CD14-positive monocyte (primary cell): ENCODE data around the gene FOXK2. TPM values are rescaled to one million over a fixed set of nuclear protein-coding genes. Genes with fewer than 3 reads are reported as not detected.

ENCODE experiments used
- DNase-seq, 3 donors: peaks; one replicate each; pipeline ENCODE4 v3.0.0-alpha.2; 2011 to 2022
- H2AFZ ChIP-seq: 2 replicates; pipeline ENCODE4 v1.6.0; 2012; ENCODE audit warnings: mild to moderate bottlenecking, low read depth, low read length, inconsistent platforms; ENCODE audit not compliant: insufficient read depth, poor library complexity, severe bottlenecking
- H3K27ac ChIP-seq, 2 donors: 1 replicate in 1 of 2; 2 replicates in 1 of 2; pipeline ENCODE4 v1.5.1; 2012 to 2013; ENCODE audit warnings: low read length in 2 of 2, control low read depth in 1 of 2, inconsistent platforms in 1 of 2, low read depth in 1 of 2, mild to moderate bottlenecking in 1 of 2
- H3K27me3 ChIP-seq, 2 donors: one replicate each; pipeline versions ENCODE4 v1.6.0 to v1.6.1; 2011 to 2013; ENCODE audit warnings: low read length in 2 of 2; ENCODE audit not compliant: control insufficient read depth in 2 of 2, insufficient read depth in 2 of 2
- H3K36me3 ChIP-seq, 2 donors: replicated peaks in 1 of 2; 1 replicate in 1 of 2; 2 replicates in 1 of 2; pipeline versions ENCODE4 v1.5.1 to v1.6.1; 2012 to 2013; ENCODE audit warnings: low read length in 2 of 2, control low read depth in 1 of 2, inconsistent platforms in 1 of 2, mild to moderate bottlenecking in 1 of 2; ENCODE audit not compliant: insufficient read depth in 2 of 2, control insufficient read depth in 1 of 2
- H3K4me1 ChIP-seq, 2 donors: 1 replicate in 1 of 2; 2 replicates in 1 of 2; pipeline versions ENCODE4 v1.5.1 to v1.6.1; 2012 to 2013; ENCODE audit warnings: low read length in 2 of 2, control low read depth in 1 of 2, inconsistent platforms in 1 of 2, mild to moderate bottlenecking in 1 of 2, moderate library complexity in 1 of 2; ENCODE audit not compliant: insufficient read depth in 2 of 2, control insufficient read depth in 1 of 2
- H3K4me2 ChIP-seq: replicated peaks from 2 replicates; pipeline ENCODE3; 2012; ENCODE audit warnings: low read length, moderate library complexity, mild to moderate bottlenecking; ENCODE audit not compliant: poor library complexity, severe bottlenecking; ENCODE audit errors: extremely low read depth
- H3K4me3 ChIP-seq, 3 experiments: fragments of 200-600 bp in 1 of 3; sonication (generic) in 1 of 3; replicated peaks in 1 of 3; 1 replicate in 2 of 3; 2 replicates in 1 of 3; pipeline ENCODE4 v1.5.1; 2011 to 2013; ENCODE audit warnings: low read length in 3 of 3, mild to moderate bottlenecking in 3 of 3, control low read depth in 2 of 3, low read depth in 2 of 3, inconsistent platforms in 1 of 3, moderate library complexity in 1 of 3
- H3K79me2 ChIP-seq: 2 replicates; pipeline ENCODE4 v1.6.0; 2012; ENCODE audit warnings: mild to moderate bottlenecking, control low read depth, inconsistent platforms, low read length, moderate library complexity; ENCODE audit not compliant: insufficient read depth
- H3K9ac ChIP-seq: 2 replicates; pipeline ENCODE4 v1.6.0; 2017; ENCODE audit warnings: low read length, mild to moderate bottlenecking; ENCODE audit not compliant: insufficient read depth, poor library complexity, severe bottlenecking
- H3K9me3 ChIP-seq, 2 donors: replicated peaks in 1 of 2; 1 replicate in 1 of 2; 2 replicates in 1 of 2; pipeline versions ENCODE4 v1.5.1 to v1.6.1; 2012 to 2013; ENCODE audit warnings: low read length in 2 of 2, control low read depth in 1 of 2; ENCODE audit not compliant: control insufficient read depth in 1 of 2, insufficient read depth in 1 of 2
- H4K20me1 ChIP-seq: 2 replicates; pipeline ENCODE4 v1.6.0; 2012; ENCODE audit warnings: mild to moderate bottlenecking, low read length, control low read depth, moderate library complexity; ENCODE audit not compliant: insufficient read depth
- H3K27ac Mint-ChIP-seq, 7 donors: one replicate each; pipeline ENCODE4 v1.8.0; 2020; ENCODE audit warnings: mild to moderate bottlenecking in 7 of 7, mixed read lengths in 7 of 7, moderate library complexity in 6 of 7, inconsistent platforms in 2 of 7
- H3K27me3 Mint-ChIP-seq, 3 donors: one replicate each; pipeline ENCODE4 v1.8.0; 2021 to 2022; ENCODE audit warnings: low read depth in 3 of 3, mild to moderate bottlenecking in 3 of 3, mixed read lengths in 3 of 3, moderate library complexity in 3 of 3, inconsistent platforms in 1 of 3
- H3K36me3 Mint-ChIP-seq, 2 donors: one replicate each; pipeline ENCODE4 v1.8.0; 2020; ENCODE audit warnings: mixed read lengths in 2 of 2, inconsistent platforms in 1 of 2, mild to moderate bottlenecking in 1 of 2
- H3K4me1 Mint-ChIP-seq: one replicate; pipeline ENCODE4 v1.8.0; 2020; ENCODE audit warnings: mild to moderate bottlenecking, mixed read lengths
- H3K4me3 Mint-ChIP-seq, 2 donors: one replicate each; pipeline ENCODE4 v1.8.0; 2020; ENCODE audit warnings: mild to moderate bottlenecking in 2 of 2, mixed read lengths in 2 of 2, moderate library complexity in 1 of 2
- H3K9me3 Mint-ChIP-seq, 7 donors: one replicate each; pipeline ENCODE4 v1.8.0; 2020 to 2022; ENCODE audit warnings: mixed read lengths in 7 of 7, mild to moderate bottlenecking in 6 of 7, moderate library complexity in 6 of 7, inconsistent platforms in 2 of 7
- WGBS: methylation state at CpG from one replicate; pipeline ENCODE4 v1.1.5; 2013; ENCODE audit warnings: missing lambda C conversion rate; ENCODE audit not compliant: insufficient coverage; 5-methylcytosine and 5-hydroxymethylcytosine counted together
- intact Hi-C, 2 donors: fragments of 100-400 bp; cut with micrococcal nuclease; formaldehyde crosslinking; loops; one replicate each; pipeline versions ENCODE4 v1.15.0 to v1.15.1; 2023
- polyA plus RNA-seq, 3 donors: library from polyadenylated mRNA; depleted of rRNA in 1 of 3; unstranded in 2 of 3; stranded (reverse) in 1 of 3; fragments of 300-500 nt in 2 of 3; fragments of >200 nt in 1 of 3; fragmentation: Illumina TruSeq in 2 of 3; gene quantifications; 1 replicate in 2 of 3; 2 replicates in 1 of 3; pipeline ENCODE4 v1.2.3, GENCODE V29; 2012 to 2021
- TF ChIP-seq, protein P1 (sequence below): fragments of 200-600 bp; IDR thresholded peaks from one replicate; pipeline ENCODE4 v1.8.0; 2022; ENCODE audit warnings: antibody characterized with exemption, mild to moderate bottlenecking

Gene FOXK2
- polyA plus RNA-seq, 3 donors = 3.5 to 18.4 (median 4.7) TPM

DNA sequence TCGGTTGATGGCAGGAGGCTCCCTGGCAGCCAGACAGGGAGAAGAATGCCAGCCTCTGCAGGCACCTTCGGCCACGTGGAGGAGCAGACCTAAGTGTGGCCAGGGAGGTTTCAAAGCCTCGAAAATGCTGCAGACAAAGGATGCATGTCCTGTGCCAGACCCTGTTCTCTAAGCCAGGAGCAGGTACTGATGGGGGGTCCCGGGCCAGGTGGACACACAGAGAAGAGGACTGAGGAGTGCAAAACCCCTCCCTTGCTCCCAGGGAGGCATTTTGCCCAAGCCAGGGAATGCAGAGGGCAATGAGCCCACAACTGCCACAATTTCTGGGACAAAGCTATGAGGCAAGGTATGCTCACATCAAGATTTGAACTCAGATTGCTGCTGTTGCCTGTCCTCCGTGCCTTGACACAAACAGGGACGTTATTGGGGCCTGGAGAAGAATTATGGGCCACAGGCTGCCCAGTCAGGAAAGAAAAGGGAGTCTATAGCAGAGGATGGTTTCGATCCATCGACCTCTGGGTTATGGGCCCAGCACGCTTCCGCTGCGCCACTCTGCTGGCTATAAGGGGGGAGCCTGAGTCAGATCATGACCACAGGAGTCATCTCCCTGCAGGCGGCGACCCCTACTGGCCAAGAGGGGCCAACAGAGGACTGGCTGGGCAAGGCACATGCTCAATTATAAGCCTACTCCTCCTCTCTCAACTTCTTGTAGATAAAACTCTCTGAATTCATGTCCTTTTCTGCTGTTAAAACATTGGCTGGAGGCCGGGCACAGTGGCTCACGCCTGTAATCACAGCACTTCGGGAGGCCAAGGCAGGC lies 25.1 kb upstream of the FOXK2 start:
- Histone ChIP-seq H3K27ac (peak overlapping the region; percentile 32 to 44), H3K9me3 (no peaks in the 10 kb centered on the region), H3K4me3 (no peak overlapping the region), H3K36me3 (peaks cover 0 to 2% of the 10 kb centered on the region in 2 donors), H3K9ac (no peak overlapping the region), H2AFZ (peak overlapping the region; percentile 11), H3K27me3 (no peaks in the 10 kb centered on the region), H3K4me2 (no peak overlapping the region), H4K20me1 (no peaks in the 10 kb centered on the region), H3K4me1 (peaks cover 23 to 30% of the 10 kb centered on the region in 2 donors), H3K79me2 (no peaks in the 10 kb centered on the region)
- Mint-ChIP-seq H3K36me3 (peaks cover under 1 to 1% of the 10 kb centered on the region in 2 donors), H3K4me3 (peak overlapping the region in 1 of 2 donors; percentile 12), H3K4me1 (peaks cover 30% of the 10 kb centered on the region), H3K27me3 (peaks cover 0 to 7% (median 0%) of the 10 kb centered on the region in 3 donors), H3K27ac (peak overlapping the region; percentile 21 to 82 (median 53)), H3K9me3 (no peaks in the 10 kb centered on the region)
- WGBS = 20% methylated on average over 8 of the region's 17 CpGs
- DNase-seq = peak; percentile 77 to 90 (median 83)
- TF ChIP-seq, protein P1, sequence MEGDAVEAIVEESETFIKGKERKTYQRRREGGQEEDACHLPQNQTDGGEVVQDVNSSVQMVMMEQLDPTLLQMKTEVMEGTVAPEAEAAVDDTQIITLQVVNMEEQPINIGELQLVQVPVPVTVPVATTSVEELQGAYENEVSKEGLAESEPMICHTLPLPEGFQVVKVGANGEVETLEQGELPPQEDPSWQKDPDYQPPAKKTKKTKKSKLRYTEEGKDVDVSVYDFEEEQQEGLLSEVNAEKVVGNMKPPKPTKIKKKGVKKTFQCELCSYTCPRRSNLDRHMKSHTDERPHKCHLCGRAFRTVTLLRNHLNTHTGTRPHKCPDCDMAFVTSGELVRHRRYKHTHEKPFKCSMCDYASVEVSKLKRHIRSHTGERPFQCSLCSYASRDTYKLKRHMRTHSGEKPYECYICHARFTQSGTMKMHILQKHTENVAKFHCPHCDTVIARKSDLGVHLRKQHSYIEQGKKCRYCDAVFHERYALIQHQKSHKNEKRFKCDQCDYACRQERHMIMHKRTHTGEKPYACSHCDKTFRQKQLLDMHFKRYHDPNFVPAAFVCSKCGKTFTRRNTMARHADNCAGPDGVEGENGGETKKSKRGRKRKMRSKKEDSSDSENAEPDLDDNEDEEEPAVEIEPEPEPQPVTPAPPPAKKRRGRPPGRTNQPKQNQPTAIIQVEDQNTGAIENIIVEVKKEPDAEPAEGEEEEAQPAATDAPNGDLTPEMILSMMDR = peak; percentile 82
- intact Hi-C loops = loop anchor here in 1 of 2 donors (10.0 kb wide), 1 partner anchor 60 kb away; no protein-coding TSS in a partner anchor

DNA sequence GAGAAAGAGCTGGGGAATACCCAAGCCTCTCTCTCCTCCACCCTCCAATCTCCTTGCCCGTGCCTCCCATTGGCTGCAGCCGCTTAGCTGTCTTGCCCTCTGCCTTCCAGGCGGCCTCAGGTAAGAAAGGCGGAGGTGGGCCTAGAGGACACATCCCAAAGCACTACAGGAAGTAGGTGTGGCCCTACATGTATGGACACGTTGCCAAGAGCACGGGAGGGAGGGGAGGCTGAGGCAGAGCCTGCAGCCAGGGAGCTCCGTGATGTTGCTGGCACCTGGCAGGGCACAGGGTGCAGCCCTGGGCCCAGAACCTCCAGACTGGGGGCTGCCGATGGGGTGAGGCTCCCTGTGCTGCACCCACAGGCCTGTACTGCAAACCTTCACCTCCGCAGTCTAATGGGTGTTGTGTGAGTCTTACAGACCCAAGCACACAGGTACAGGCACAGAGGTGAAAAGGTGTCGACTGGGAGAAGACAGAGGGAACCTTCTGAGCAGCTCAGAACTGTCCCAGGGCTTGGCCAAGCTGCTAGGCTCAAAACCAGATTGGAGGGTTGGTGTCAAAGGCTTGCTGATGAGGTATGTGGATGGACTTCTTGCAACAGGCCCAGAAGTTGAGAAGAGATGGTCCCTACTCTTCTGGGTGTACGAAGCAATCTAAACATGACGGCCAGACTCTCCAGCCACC lies 23.5 kb upstream of the FOXK2 start:
- no peaks in the 10 kb centered on the region for H3K36me3 ChIP-seq
- no peak overlapping the region for H2AFZ ChIP-seq
- TF ChIP-seq, protein P1 = no peak
- H3K4me1 Mint-ChIP-seq = peaks cover 32% of the 10 kb centered on the region
- H3K9ac ChIP-seq = no peak overlapping the region
- H3K36me3 Mint-ChIP-seq = no peaks in the 10 kb centered on the region
- WGBS = 87% methylated on average over 10 of the region's 12 CpGs
- H3K9me3 Mint-ChIP-seq = no peaks in the 10 kb centered on the region
- peaks cover 0 to 7% (median 0%) of the 10 kb centered on the region in 3 donors for H3K27me3 Mint-ChIP-seq
- H4K20me1 ChIP-seq = no peaks in the 10 kb centered on the region
- H3K27ac Mint-ChIP-seq = no peak overlapping the region
- intact Hi-C loops = loop anchor here in 1 of 2 donors (10.0 kb wide), 1 partner anchor 59 kb away; no protein-coding TSS in a partner anchor
- H3K79me2 ChIP-seq = no peaks in the 10 kb centered on the region
- no peaks in the 10 kb centered on the region for H3K9me3 ChIP-seq
- peak overlapping the region; percentile 82 for H3K4me2 ChIP-seq
- no peaks in the 10 kb centered on the region for H3K27me3 ChIP-seq
- H3K4me1 ChIP-seq = peaks cover 23 to 31% of the 10 kb centered on the region in 2 donors
- H3K4me3 ChIP-seq = no peak overlapping the region
- no peak for DNase-seq
- H3K4me3 Mint-ChIP-seq = peak overlapping the region in 1 of 2 donors; percentile 76
- H3K27ac ChIP-seq = no peak overlapping the region
